GM21447 (cell line): Measurements from ENCODE around the gene HCN3.
A peak's percentile ranks its signal among the peaks of the same experiment; 100 is the strongest.

Experiments used
- ATAC-seq: cut with Tn5 transposase; IDR thresholded peaks from one replicate; pipeline ENCODE4 v1.9.1; 2021; ENCODE audit not compliant: unreplicated experiment

The HCN3 gene

DNA sequence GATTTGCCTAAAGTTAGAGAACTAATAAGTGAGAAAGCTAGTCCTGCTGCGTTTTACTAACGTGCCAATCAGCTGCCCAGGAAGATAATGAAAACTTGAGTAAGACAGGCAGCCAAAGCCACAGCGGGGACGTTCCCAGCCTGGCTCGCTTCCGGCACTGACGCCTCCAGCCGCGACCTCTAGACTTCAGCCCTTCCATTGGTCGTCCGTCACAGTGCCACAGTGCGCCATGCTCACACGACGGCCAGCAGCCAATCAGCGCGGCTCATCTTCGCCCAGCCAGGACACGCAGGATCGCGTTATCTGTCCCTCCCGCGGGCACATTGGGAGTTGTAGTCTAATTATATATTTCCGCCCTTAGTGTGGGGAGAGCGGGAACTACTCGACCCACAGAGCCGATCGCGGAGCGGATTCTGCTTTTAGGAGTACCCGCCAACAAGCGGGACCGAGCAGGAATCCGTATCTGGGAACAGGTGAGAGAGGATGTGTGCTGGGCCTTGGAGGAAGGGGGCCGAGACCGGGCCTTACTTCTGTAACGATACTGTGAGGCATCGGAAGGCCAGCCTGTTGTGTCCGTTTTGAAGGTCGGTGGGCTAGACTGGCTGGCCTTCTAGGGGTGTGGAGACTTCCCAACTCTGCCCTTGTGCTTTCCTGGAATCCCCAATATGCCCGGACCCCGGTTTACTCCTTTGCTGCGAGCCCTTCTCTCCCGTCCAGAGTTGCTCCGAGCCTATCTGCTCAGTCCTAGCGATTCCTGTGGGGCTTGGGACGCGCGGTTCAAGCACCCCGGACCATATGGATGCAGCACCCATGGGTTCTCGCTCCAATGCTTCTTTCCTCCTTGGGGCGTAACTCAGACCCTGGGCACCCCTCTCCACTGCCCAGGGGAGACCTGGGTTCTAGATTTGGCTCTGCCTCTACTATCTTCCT, 31.5 kb downstream of the HCN3 start, which contains the start of gene FDPS:
TSS of gene FDPS (plus strand) at position 374 of the 930 bp plus-strand sequence. CDS start 924 bp downstream, outside the sequence.
- peak; percentile 94 for ATAC-seq

DNA sequence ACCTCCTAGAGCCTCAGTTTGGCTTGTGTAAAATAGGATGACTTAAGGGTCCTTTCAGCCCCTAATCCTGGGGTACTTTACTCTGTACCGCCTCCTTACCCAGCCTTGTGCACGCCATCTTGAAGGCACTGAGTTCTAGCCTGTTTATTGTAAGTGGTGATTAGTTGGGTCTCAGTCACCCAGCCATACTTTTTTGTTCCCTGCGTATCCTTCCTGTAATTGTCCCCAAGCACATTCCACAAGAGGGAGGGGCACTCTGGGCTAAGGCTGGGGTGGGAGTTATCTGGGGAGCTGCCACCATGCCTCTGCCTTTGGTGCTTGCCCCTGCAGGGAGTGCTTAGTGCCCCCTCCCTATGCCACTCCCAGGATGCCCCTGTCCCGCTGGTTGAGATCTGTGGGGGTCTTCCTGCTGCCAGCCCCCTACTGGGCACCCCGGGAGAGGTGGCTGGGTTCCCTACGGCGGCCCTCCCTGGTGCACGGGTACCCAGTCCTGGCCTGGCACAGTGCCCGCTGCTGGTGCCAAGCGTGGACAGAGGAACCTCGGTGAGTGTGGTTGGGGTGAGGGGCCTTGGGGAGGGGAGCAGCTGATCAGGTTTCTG, 32.3 kb downstream of the HCN3 start:
- ATAC-seq = no peak

DNA sequence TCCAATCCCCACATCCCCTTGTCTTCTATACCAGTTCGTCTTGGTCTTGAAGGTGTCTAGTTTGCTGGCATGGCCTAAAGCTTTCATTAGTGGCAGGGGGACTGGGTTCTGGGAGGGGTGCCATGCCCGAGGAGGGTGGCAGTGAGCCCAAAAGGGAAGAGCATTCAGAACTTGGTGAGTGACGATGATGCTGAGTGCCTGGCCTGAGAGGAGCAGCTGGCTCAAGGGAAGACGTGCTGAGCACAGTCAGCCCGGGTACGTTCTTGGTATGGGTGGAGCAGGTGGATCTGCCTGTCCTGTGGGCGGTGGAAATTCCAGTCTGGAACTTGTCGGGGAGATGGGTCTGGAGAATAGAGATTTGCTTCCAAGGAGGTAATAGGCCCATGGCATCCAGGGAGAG, 36.0 kb downstream of the HCN3 start:
- ATAC-seq = no peak

DNA sequence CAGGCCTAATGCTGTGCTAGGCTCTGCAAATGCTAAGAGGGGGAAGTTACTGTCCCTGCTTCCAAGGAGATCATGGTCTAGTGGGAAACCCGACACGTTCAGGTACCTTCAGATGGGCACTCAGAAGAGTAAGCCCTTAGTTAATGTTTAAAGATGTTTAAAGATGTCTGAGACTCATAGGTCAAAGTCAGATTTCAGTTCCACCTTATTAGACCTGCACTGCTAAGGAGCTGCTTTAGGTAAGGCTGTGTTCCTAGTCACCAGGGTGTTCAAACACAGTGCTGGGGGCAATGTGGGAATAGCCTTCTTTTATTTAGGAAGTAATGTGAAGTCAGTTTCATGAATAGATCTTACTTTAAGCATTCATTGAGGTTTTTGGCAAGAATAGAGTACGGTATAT, 39.7 kb downstream of the HCN3 start:
- ATAC-seq = no peak

DNA sequence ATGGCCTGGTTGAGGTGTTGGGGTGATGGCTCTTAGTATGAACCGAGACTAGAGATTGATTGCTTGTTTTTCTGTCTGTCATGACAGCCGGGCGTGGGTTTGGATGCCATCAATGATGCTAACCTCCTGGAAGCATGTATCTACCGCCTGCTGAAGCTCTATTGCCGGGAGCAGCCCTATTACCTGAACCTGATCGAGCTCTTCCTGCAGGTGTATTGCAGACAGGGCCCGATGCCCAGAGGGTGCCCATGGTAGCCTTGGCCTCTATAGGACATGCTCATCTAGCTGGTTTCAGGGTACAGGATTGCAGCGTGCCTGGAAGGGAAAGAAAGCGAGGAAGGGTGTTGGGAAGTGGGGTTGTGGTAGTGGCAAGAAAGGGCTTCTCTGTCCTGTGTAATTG, 40.8 kb downstream of the HCN3 start:
- no peak for ATAC-seq

DNA sequence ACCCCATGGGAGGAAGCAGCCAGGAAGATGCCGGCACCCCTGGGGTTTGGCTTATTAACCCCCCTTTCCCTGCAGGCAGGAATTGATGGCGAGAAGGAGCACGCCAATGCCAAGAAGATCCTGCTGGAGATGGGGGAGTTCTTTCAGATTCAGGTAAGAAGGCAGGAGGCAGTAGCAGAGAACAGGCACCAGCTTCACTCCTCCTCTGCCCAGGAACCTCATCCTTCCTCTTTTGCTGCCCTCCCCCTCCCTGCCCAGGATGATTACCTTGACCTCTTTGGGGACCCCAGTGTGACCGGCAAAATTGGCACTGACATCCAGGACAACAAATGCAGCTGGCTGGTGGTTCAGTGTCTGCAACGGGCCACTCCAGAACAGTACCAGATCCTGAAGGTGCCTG, 42.3 kb downstream of the HCN3 start:
- ATAC-seq = no peak

DNA sequence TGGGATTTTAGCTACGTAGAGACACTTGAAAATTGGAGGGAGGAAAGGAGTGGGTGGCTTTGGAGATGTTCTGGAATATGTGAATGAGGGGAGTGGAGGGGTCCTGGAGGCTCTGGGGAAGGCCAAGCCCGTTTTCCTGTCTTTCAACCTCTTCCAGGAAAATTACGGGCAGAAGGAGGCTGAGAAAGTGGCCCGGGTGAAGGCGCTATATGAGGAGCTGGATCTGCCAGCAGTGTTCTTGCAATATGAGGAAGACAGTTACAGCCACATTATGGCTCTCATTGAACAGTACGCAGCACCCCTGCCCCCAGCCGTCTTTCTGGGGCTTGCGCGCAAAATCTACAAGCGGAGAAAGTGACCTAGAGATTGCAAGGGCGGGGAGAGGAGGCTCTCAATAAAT, 43.0 kb downstream of the HCN3 start:
- ATAC-seq = no peak

DNA sequence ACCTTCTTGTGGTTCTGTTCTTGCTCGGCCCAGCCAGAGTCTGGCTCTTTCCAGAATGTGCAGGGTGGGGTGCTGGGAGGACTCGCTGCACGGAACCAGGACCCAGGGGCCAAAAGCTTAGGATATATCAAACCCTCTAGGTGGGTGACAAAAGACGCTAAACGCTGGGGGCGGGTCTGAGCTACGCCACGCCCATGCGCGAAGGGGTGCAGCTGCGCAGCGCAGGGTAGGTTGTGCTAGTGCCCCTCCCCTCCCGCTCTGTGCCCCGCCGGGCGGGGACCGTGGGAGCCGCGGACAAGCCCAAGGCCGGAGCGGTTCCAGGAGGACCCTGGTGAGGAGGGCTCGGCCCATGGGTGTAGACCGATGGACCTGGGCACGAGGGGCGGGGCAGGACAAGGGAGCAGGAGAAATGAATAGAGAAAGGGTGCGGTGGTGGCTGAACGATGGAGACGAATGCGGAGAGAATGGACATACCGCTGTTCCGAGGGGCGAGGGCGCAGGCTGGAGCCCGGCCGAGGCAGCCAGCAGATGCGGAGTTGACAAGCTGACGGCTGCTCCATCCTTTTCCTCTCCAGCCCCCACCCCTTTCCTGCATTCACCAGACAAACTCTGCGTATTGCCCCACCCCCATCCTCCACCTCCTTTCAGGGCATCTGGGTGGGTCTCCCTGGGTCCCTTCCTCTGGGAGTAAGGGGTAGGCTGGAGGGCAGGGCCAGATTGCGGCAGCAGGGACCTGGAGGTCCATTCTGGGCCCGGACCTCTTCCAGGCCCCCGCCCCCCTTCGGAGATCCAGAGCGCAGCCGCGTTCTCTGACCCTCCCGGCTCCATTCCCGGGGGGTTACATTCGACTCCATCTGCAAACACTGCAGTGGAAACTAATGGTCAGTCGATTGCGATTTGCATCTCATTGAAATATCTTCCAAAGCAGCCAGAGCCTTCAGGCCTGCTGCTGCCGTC, 43.7 kb downstream of the HCN3 start, which contains the start of gene RUSC1:
TSS of gene RUSC1 (plus strand) at position 234 of the 957 bp plus-strand sequence. CDS start 880 bp downstream, outside the sequence.
- no peak for ATAC-seq

DNA sequence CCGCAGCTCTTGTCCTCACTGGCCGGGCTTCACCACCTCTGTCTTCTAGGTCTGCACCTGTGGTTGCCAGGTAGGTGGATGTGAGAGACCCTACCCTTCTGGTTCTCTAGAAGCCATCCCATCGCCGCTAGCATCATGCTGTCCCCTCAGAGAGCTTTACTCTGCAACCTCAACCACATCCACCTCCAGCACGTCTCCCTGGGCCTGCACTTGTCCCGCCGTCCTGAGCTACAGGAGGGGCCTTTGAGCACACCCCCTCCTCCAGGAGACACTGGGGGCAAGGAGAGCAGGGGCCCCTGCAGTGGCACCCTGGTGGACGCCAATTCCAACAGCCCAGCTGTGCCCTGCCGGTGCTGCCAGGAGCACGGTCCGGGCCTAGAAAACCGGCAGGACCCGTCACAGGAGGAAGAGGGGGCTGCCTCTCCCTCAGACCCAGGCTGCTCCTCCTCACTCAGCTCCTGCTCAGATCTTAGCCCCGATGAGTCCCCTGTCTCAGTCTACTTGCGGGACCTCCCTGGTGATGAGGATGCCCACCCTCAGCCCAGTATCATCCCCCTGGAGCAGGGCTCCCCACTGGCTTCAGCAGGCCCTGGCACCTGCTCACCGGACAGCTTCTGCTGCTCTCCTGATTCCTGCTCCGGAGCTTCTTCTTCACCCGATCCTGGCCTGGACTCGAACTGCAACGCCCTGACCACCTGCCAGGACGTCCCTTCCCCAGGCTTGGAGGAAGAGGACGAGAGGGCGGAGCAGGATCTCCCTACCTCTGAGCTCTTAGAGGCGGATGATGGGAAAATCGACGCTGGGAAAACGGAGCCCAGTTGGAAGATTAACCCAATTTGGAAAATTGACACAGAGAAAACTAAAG, 44.6 kb downstream of the HCN3 start:
- ATAC-seq = no peak

DNA sequence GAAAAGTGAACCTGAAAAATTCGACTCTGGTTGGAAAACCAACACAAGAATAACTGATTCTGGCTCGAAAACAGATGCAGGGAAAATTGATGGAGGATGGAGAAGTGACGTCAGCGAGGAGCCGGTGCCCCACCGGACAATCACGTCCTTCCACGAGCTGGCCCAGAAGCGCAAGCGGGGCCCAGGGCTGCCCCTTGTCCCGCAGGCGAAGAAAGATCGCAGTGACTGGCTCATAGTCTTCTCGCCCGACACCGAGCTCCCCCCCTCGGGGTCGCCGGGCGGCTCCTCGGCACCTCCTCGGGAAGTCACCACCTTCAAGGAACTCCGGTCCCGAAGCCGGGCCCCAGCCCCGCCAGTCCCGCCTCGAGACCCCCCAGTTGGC, 45.3 kb downstream of the HCN3 start:
- ATAC-seq = no peak

DNA sequence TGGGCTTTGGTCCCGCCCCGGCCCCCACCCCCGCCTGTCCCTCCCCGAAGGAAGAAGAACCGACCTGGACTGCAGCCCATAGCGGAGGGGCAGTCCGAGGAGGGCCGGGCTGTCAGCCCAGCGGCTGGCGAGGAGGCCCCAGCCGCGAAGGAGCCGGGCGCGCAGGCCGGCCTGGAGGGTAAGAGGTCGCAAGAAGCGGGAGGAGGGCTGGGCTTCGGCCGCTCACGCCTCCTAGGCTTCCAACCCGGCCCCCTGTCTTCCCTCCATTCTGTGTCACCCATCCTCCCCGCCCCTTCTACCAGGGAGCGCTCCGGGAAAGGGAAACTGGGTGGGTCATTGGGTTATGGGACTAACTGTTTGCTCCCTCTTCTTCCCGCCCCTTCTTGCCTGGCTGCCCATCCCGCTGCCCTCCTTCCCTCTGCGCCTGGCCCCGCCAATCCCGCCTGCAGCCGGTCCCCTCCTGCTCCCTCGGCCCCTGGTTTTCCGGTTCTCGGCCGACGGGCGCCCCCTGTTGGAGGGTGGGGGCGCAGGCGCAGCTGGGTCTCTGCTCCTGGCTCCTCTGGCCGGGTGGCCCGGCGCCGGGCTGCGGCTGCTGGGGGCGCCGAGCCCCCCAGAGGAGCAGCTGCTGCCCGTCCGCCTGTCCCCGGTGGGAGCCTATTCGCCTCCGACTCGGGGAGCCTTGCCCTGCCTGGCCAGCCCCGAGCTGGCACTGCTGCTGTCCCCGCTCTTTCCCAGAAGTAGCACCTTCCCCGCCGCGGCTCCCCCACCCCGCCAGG, 45.9 kb downstream of the HCN3 start:
- peak; percentile 42 for ATAC-seq

DNA sequence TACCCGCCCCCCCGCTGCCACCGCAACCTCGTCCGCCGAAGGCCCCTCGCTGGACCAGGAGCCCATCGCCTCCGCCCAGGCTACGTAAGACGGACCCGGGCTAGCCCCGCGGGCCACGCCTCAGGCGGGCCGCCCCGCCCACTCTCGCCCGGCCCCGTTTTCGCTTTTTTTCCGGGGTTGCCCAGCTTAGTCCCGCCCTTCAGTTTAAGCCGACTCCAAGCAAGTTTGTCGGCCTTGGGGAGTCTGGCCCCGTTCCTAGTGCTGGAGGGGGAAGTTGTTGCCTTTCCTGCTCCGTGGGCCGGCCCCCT, 46.4 kb downstream of the HCN3 start:
- peak; percentile 45 for ATAC-seq

DNA sequence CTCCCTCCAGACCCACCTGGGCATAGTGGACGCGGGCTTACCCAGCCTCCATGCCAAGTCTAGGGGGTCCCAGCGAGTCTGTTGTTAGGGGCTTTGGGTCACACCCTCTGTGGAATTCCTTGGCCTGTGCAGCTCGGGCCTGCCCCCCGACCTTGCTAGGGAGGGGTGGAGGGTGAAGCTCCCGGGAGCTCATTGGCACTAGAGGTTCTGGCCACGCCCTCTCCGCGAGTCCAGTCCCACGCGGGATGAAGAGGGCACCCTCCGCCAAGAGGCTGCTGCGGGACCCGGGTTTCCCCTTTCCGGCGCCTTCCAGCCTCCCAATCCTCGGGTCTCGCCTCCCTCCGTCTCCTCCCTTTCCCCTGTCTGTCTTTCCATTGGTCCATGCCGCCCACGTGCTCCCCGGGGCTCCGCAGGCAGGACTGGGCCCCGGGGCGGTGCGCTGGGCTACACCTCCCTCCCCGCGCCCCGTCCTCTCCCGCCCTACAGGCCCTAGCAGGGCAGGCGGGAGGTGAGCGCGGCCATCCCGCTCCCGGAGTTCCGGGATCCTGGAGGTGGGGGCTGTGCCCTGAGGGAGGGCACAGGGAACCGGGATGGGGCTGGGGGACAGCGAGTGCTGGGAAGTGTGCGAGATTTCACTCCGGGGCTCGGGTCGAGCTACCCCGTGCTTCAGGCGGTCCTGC, 46.9 kb downstream of the HCN3 start:
- peak; percentile 58 for ATAC-seq

DNA sequence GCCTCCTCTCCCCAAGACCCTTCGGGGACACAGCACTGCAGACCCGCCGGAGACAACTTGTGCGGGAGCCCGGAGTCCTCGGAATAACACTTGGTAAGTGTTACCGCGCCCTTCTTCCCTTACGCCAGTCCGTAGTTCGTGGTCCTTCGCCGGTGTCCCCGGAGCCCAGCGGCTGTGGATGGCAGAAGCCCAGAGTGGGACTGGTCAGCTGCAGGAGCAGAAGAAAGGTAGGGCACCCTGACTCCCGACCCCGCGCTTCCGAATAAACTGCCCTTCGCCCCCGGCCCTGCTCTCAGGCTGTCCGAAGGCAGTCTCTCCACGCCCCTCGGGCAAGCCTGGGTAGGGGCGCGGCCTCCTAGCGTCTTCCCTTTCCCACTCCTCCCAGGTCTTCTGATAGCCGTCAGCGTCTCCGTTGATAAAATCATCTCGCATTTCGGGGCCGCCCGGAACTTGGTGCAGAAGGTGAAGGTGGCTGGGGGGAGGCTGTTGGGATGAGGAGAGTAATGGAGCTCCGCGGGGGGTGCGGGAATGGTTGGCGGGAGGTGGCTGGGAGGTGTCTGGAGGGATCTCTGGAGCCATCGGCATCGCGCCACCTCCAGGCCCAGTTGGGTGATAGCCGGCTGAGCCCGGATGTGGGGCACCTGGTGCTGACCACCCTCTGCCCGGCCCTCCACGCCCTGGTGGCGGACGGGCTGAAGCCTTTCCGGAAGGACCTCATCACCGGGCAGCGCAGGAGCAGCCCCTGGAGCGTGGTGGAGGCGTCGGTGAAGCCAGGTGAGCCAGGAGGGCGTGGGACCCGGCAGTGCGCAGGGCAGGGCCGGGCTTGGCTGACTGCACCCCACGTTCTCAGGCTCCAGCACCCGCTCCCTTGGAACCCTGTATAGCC, 47.7 kb downstream of the HCN3 start:
- ATAC-seq = peak; percentile 1

DNA sequence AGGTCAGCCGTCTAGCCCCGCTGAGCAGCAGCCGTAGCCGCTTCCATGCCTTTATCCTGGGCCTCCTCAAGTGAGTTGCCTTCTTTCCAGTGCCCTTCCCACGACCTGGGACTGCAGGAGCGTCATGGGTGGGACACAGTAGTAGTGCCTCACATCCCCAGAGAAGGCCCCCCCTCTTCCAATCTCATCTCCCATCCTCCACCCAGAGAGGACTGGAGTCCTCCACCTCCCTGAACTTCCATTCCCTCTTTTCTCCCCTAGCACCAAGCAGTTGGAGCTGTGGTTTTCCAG, 48.3 kb downstream of the HCN3 start:
- no peak for ATAC-seq

DNA sequence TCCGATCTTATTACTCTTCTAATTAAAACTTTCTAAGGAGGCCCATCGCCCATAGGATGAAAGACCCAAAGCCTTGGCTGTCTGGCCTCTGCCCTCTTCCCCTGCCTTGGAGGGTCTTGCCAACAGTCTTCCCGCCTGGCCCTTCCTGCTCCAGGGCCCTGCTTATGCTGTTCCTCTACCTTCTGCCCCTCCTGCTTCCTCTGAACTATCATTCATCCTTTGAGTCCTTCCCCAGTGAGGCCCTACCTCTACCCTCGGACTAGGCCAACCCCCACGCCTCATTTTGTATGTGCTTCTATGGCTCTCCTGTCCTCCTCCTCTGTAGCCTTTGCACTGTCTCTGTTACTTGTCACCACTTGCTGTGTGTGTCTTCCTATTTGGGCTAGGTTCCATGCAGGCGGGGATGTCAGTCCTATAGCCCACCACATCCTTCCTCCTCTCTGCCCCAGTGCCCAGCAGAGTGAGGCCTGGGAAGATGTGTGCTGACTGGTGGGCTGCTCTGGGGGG, 48.8 kb downstream of the HCN3 start:
- ATAC-seq = no peak

DNA sequence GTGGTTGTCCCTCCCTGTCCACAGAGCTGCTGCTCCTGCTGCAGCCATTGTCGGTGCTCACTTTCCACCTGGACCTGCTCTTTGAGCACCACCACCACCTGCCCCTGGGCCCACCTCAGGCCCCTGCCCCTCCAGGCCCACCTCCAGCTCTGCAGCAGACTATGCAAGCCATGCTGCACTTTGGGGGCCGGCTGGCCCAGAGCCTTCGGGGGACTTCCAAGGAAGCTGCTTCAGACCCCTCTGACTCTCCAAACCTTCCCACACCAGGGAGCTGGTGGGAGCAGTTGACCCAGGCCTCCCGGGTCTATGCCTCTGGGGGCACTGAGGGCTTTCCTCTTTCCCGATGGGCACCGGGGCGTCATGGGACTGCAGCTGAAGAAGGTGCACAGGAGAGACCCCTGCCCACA, 49.4 kb downstream of the HCN3 start:
- ATAC-seq = no peak

DNA sequence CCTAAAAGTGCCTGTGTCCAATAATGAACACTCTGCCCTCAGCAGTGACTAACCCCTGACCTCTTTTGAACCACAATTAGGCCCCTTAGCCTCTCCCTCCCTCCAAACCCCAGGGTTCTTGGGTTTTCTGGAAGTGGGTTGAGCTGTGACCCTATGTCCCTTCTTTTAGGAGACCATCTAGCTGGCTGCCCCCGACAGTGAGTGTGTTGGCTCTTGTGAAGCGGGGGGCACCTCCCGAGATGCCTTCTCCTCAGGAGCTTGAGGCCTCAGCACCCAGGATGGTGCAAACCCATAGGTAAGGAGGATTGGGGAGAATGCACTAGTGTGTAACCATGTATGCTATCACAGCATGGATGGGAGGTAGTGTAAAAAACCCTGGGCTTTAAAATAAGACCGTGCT, 50.7 kb downstream of the HCN3 start:
- no peak for ATAC-seq
